ENCODE results near the gene XPR1. TPM values are rescaled to one million over a fixed set of nuclear protein-coding genes. Genes with fewer than 3 reads are reported as not detected.

Gene XPR1
- total RNA-seq, 1 donor from 2014 or later: 71.8 TPM

GRCh38 chr1:180911640-180912191 is 279.9 kb downstream of the XPR1 start:
- H3K4me1 Mint-ChIP-seq (ENCODE audit: unreplicated experiment): peaks cover 17% of the 10 kb centered on the region
- DNase-seq (ENCODE audit: low spot score): no peak
- peak overlapping the region; percentile 81 for H3K4me3 Mint-ChIP-seq (ENCODE audit: unreplicated experiment)
- peaks cover 10% of the 10 kb centered on the region for H3K36me3 Mint-ChIP-seq (ENCODE audit: low read depth, unreplicated experiment)
- no peaks in the 10 kb centered on the region for H3K9me3 Mint-ChIP-seq (ENCODE audit: unreplicated experiment)
- TF ChIP-seq CTCF (IDR thresholded peaks at IDR 0.05; ENCODE audit: unreplicated experiment): no peak
- H3K27me3 Mint-ChIP-seq (ENCODE audit: unreplicated experiment): peaks cover 17% of the 10 kb centered on the region
- peak overlapping the region; percentile 67 for H3K27ac Mint-ChIP-seq (ENCODE audit: unreplicated experiment)

- TF ChIP-seq CTCF (IDR thresholded peaks at IDR 0.05; ENCODE audit: unreplicated experiment): no peak
- Mint-ChIP-seq H3K27me3 (ENCODE audit: unreplicated experiment) (peaks cover 17% of the 10 kb centered on the region), H3K4me1 (ENCODE audit: unreplicated experiment) (peaks cover 17% of the 10 kb centered on the region), H3K36me3 (ENCODE audit: low read depth, unreplicated experiment) (peaks cover 10% of the 10 kb centered on the region), H3K4me3 (ENCODE audit: unreplicated experiment) (peak overlapping the region; percentile 81), H3K9me3 (ENCODE audit: unreplicated experiment) (no peaks in the 10 kb centered on the region), H3K27ac (ENCODE audit: unreplicated experiment) (no peak overlapping the region)
- DNase-seq (ENCODE audit: low spot score): peak; percentile 36
These were observed 280.5 kb downstream of the XPR1 start for GRCh38 chr1:180912211-180912800.

GRCh38 chr1:180912801-180913565 is 281.2 kb downstream of the XPR1 start, which contains the start of gene KIAA1614:
Gene KIAA1614, plus strand, starts transcription at chr1:180912897. Its CDS starts 347 bp downstream, at chr1:180913244.
- no peak for TF ChIP-seq CTCF (IDR thresholded peaks at IDR 0.05; ENCODE audit: unreplicated experiment)
- H3K4me1 Mint-ChIP-seq (ENCODE audit: unreplicated experiment): peaks cover 17% of the 10 kb centered on the region
- DNase-seq (ENCODE audit: low spot score): peak; percentile 49
- peaks cover 10% of the 10 kb centered on the region for H3K36me3 Mint-ChIP-seq (ENCODE audit: low read depth, unreplicated experiment)
- peak within 1 kb of the TSS; percentile 88 for H3K4me3 Mint-ChIP-seq (ENCODE audit: unreplicated experiment)
- peaks cover 23% of the 10 kb centered on the region for H3K27me3 Mint-ChIP-seq (ENCODE audit: unreplicated experiment)
- H3K9me3 Mint-ChIP-seq (ENCODE audit: unreplicated experiment): no peaks in the 10 kb centered on the region
- H3K27ac Mint-ChIP-seq (ENCODE audit: unreplicated experiment): peak within 1 kb of the TSS; percentile 67

GRCh38 chr1:180915426-180915965 is 283.7 kb downstream of the XPR1 start:
- Mint-ChIP-seq H3K27me3 (ENCODE audit: unreplicated experiment) (peaks cover 26% of the 10 kb centered on the region), H3K4me3 (ENCODE audit: unreplicated experiment) (no peak overlapping the region)

More at GRCh38 chr1:180915426-180915965, 283.7 kb downstream of the XPR1 start:
- Mint-ChIP-seq H3K9me3 (ENCODE audit: unreplicated experiment) (no peaks in the 10 kb centered on the region), H3K36me3 (ENCODE audit: low read depth, unreplicated experiment) (peaks cover 10% of the 10 kb centered on the region), H3K4me1 (ENCODE audit: unreplicated experiment) (peaks cover 10% of the 10 kb centered on the region), H3K27ac (ENCODE audit: unreplicated experiment) (no peak overlapping the region)
- TF ChIP-seq CTCF (IDR thresholded peaks at IDR 0.05; ENCODE audit: unreplicated experiment): no peak
- DNase-seq (ENCODE audit: low spot score): no peak

Data from endothelial cell (in vitro differentiated cells).